SKM-1 treated with dmso at 0.1 percent for 144 hours (cell line): ENCODE data around the gene TIFAB.
"Not testable (repeated sequence)": the region's sequence is repeated elsewhere in the genome, so short reads cannot be mapped to it uniquely, and the experiment has no call there.

Experiments used
- DNase-seq: peaks from one replicate; lab custom pipeline; 2025; ENCODE audit not compliant: unreplicated experiment; lab: John Stamatoyannopoulos, UW

The TIFAB gene, protein sequence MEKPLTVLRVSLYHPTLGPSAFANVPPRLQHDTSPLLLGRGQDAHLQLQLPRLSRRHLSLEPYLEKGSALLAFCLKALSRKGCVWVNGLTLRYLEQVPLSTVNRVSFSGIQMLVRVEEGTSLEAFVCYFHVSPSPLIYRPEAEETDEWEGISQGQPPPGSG

GRCh38 chr5:135452321-135453030, at the start of gene TIFAB:
TSS of gene TIFAB (minus strand) at chr5:135452351. CDS start at chr5:135449939, 2,412 bp downstream.
- no peak for DNase-seq

DNA sequence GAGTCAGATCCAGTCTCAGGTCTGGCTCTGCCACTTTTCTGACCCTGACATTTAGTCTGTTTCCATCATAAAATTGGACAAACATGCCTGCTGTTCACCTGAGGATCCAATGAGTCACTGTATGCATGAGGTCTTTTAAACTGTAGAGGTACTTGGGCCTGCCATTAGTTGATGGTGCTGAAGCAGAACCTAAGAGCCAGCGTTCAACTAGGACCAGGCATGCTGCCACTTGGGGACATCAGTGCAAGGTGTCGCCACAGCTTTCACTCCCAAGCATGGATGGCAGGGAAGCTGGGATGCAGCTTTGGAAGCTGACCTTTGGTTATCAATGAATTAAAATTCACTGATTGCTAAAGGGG, 46.5 kb upstream of the TIFAB start:
- no peak for DNase-seq

DNA sequence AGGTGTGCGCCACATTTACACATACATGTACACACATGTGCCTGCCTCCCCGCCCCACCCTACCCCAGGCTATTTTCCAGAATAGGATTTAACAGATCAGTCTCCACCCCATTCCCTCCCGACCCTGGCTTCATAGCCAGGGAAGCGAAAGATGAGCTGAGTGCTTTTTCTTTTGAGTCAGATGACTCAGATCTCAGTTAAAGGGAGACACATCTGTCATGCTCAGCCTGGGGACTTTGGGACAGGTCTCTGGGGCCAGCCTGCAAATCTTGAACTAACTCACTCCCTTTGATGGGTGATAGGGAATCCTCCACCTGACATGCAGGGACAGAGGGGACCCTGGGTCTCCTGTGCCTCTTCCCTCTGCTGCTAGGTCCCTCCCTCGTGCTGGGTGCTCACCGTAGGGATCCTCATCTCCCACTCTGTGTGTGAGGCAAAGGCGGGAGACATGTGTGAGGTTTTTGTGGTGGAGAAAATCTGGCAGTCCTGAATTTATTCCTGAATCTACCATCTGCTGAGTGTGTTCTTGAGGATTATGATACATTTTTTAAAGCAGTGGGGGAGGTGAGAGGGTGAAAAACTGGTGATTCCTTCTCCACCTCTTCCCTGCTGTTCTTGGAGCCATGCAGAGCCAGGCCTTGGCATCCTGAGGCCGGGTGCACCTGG, 46.0 kb upstream of the TIFAB start:
- no peak for DNase-seq

GRCh38 chr5:135495531-135495930, 43.4 kb upstream of the TIFAB start:
- not testable (repeated sequence) for DNase-seq

DNA sequence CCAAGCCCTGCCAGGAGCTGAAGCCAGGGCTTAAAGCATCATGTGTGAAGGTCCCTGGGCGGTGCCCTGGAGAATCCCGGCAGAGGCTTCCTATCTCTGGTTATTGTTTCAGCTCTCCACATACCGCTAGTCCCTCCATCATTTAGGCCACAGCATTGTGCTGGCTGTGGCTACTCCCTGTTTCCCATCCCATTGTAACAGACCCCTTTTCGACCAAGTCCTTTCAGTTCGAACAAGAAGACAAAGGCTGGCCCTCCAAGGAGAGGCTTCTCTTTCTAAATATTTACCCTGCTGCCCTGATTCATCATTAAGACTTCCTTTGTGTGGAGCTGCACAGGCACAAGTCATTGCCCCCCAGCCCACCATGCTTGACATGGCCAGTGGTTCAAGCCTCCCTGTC, 42.0 kb upstream of the TIFAB start:
- no peak for DNase-seq

- DNase-seq, result peak; percentile 71
Observed at GRCh38 chr5:135493406-135494180, 41.4 kb upstream of the TIFAB start.

DNA sequence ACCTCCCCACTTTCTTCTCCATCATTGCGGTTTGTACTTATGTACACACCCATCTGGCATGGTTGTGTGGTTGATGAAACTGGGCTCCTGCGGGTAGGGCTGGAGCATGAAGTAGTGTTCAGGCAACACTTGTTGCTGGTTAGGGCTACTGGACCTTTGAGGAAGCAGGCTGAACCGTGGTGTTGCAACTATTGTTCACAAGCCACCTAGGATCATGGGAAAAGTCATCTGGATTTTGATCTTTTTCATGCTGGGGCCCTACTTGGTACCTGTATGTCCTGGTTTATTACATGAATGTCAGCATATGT, 40.1 kb upstream of the TIFAB start:
- DNase-seq, result peak; percentile 68

- DNase-seq, result no peak
Observed at GRCh38 chr5:135491552-135492318, 39.6 kb upstream of the TIFAB start.

DNA sequence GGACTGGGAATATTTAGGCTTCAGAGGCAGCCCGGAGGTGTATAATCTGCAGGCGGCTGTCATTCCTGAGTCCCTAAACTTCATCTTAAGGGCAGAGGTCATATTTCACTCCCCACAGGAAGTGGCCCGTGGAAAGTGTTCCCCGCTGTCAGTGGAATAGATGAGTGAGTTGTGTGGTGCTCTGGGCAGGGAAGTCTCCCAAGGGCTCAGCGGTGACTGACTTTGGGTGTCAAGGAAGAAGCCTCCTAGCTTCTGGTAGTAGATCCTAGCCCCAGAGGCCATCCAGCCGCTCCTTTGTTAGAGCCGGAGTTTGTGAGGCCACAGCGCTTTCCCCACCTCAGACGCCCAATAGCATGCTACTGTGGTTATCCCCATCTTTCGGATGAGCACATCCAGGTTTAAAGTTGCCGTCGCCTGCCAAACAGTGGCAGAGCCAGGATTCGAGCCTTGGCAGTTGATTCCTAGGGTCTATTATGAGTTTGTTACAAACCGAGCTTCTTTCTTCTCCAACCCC, 38.9 kb upstream of the TIFAB start:
- no peak for DNase-seq

GRCh38 chr5:135490245-135491037, 38.3 kb upstream of the TIFAB start:
- no peak for DNase-seq

DNA sequence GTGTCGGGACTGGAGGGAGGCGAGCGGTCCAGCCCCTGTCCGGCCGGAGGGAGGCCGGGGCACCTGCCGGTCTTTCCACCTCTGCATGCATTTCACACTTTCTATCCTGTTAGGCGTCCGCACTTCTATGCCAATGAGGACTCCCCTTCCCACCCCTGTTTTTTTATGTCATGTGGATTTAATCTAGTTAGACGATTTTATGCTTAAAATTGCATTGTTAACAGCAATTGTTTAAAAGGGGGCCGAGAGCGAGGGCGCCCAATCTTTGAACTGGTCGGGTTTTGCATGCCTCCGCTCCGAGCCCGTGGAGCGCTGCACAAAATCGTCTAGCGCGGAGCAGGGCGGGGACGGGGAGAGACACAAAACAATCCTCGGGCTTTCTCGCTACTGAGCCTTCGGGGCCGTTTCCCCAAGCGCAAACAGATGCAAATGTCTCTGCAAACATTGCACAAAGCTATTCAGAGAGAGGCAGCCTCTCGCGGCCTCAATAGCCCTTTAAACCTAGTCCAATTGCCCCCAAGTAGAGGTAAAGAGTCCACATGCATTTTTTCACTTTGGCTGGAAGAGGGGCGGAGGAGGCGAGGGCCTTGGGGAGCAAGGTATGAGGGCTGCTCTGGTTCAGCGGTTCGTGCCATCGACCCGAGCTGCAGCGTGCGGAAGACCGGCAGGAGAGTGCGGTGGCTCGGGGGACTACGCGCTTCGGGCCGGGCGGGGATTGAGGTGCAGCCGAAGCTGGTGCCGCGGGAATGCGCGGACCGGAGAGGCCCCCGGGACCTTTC, 37.5 kb upstream of the TIFAB start:
- no peak for DNase-seq

DNA sequence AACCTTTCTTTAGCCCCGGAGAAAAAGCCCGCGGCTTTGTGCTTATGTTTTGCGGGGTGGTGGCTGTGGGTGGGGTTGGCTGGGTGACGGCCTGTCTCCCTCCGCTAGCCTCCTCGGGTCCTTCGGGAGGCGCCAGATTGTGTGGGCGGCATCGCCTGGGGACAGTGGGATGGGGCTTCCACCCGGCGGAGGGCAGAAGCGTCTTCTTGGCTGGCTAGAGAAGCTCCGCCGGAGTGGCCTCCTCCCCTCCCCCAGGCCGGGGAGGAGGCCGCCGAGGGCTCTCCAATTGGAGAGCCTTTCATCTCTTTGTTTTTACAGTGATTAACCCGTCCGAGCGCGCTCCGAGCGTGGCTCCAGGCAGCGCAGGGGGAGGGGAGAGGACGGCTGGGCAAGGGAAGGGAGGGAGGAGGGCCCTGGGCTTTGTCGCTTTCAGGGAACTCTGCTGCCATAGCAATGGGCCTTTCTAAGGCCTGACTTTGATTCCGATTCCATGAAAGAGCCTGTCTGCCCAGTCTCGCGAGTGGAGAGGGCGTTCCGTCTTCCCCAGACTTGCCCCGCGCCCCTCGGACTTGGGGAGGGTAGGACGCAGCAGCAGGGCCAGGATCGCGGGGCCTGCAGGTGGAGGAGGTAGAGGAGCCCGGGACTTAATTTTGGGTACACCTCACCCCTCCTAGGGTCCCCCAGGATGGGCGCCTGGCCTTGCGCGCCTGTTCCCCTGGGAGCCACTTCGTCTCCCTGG, 36.7 kb upstream of the TIFAB start:
- DNase-seq, result no peak

GRCh38 chr5:135487839-135488514, 35.8 kb upstream of the TIFAB start:
- no peak for DNase-seq

GRCh38 chr5:135487037-135487395, 34.9 kb upstream of the TIFAB start:
- no peak for DNase-seq

- no peak for DNase-seq
Observed at GRCh38 chr5:135486131-135487036, 34.2 kb upstream of the TIFAB start.

DNA sequence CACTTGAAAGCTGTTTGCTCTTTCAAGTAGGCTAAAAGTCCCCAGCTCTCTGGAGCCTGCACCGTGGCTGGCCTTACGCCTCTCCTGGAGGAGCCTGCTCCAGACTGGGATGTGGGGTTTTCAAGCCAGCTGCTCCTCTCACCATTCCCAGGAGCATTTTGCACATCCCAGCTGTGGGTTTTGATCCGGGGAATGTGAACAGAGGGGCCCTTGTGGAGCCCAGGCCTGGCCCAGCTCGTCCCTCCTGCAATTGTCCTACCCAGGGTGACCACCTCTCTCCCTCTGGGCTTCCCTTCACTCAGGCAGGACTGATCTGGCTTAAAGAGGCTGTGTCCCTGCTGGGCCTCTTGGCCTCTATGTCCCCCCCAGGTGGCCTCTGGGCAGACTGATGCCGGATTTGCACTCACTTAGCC, 32.5 kb upstream of the TIFAB start:
- DNase-seq, result no peak

DNA sequence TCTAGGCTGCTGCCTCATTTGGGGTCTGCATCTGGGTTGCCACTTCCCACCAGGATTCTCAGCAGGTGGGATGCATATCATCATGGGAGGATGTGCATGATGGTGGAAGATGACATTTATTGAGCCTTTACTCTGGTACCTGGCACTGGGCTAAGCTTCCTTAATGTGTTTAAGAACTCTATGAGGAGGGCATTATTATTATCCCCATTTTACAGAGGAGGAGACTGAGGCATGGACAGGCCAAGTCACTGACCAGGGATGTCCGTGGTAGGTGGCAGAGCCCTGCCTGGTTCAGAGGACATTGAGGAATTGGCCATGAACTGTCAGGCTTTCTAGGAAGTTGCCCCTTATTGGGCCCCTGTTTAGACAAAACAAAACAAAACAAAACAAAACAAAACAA, 31.1 kb upstream of the TIFAB start:
- DNase-seq, result no peak
